GM21526 (cell line): ENCODE data around the gene CYTH3.
"Not testable (repeated sequence)": the region's sequence is repeated elsewhere in the genome, so short reads cannot be mapped to it uniquely, and the experiment has no call there.

Experiments
- ATAC-seq: cut with Tn5 transposase; IDR thresholded peaks from one replicate; pipeline ENCODE4 v1.9.1; 2021; ENCODE audit warnings: moderate library complexity; ENCODE audit not compliant: unreplicated experiment, low FRiP score

Gene CYTH3

GRCh38 chr7:6203381-6203780, 69.0 kb downstream of the CYTH3 start:
- ATAC-seq = no peak

GRCh38 chr7:6202117-6202516, 70.3 kb downstream of the CYTH3 start:
- ATAC-seq = no peak

DNA sequence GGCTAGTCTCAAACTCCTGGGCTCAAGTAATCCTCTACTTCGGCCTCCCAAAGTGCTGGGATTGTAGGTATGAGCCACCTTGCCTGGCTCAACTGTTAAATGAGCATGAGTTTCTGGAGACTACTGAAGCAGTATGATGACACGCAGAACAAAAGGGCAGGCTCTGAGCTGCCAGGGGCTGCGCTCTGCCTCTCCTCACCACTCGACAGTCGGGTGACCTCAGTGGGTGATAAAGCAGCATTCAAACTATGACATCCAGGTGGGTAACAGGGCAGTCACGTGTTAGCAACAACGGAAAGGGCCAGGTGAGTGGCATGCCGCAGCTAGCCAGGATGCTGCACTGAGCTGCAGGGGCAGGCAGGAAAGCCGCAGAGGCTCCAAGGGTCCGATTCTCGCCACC, 71.5 kb downstream of the CYTH3 start:
- no peak for ATAC-seq

GRCh38 chr7:6198689-6199595, 73.5 kb downstream of the CYTH3 start:
- ATAC-seq = no peak

- no peak for ATAC-seq
Observed at GRCh38 chr7:6197801-6198551, 74.4 kb downstream of the CYTH3 start.

GRCh38 chr7:6193709-6194108, 78.7 kb downstream of the CYTH3 start:
- ATAC-seq = no peak

DNA sequence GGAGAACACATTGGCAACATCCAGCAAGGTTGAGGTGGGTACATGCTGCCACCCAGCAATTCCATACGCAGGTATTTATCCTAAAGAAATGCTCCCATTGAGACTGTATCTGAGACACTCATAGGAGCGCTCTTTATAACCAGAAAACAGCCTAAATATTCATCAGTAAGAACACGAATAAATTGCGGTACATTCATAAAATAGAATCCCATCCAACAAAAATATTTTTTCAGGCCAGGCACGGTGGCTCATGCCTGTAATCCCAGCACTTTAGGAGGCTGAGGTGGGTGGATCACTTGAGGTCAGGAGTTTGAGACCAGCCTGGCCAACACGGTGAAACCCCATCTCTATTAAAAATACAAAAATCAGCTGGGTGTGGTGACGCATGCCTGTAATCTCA, 81.9 kb downstream of the CYTH3 start:
- not testable (repeated sequence) for ATAC-seq

- ATAC-seq = no peak
Observed at GRCh38 chr7:6188389-6188788, 84.0 kb downstream of the CYTH3 start.

DNA sequence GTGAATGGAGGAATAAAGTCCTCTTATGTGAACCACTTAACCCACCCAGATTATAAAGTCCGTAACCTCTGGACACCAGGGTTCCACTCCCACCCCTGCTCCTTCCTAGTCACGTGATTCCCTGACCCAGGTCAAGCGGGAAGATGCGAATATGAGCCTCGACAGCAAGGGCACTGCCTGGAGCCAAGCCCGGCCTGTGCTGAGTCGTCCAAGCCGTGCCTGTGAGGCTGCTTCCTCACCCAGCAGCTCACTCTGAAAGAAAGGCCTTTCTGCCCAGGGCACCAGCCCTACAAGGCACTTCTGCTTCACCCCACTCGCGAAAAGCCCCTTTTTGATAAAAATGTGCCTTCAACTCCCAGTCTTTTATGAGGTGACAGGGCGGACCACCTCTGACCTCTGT, 85.8 kb downstream of the CYTH3 start:
- no peak for ATAC-seq

- no peak for ATAC-seq
Observed at GRCh38 chr7:6182993-6183392, 89.4 kb downstream of the CYTH3 start.

GRCh38 chr7:6181136-6181535, 91.3 kb downstream of the CYTH3 start:
- no peak for ATAC-seq

GRCh38 chr7:6180344-6180725, 92.1 kb downstream of the CYTH3 start:
- ATAC-seq = no peak

DNA sequence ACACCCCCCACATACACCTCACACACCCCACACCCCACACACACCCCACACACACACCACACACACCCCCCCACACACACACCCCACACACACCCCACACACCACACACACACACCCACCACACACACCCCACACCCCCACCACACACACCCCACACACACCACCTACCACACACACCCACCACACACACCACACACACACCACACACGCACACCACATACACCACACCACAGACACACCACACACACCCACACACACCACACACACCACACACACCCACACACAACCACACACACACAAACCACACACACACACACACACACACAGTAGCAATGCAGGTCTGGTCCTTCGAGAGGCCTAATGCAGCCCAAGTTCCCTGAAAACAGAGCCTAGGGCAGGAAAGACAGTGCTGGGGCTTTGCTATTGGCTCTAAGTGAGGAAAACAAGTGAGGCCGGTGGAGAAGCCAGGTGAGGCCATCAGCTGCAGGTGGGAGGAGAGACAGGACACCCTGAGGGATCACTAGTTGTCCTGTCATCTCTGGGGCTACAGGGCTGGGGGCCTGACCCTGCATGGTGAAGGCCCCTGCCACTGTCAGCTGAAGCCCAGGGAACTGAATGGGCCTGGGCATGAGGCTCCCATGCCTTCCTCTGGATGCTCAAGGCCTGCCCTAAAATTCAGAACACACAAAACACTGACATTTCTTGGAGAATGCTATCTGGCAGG, 92.6 kb downstream of the CYTH3 start:
- ATAC-seq = no peak

DNA sequence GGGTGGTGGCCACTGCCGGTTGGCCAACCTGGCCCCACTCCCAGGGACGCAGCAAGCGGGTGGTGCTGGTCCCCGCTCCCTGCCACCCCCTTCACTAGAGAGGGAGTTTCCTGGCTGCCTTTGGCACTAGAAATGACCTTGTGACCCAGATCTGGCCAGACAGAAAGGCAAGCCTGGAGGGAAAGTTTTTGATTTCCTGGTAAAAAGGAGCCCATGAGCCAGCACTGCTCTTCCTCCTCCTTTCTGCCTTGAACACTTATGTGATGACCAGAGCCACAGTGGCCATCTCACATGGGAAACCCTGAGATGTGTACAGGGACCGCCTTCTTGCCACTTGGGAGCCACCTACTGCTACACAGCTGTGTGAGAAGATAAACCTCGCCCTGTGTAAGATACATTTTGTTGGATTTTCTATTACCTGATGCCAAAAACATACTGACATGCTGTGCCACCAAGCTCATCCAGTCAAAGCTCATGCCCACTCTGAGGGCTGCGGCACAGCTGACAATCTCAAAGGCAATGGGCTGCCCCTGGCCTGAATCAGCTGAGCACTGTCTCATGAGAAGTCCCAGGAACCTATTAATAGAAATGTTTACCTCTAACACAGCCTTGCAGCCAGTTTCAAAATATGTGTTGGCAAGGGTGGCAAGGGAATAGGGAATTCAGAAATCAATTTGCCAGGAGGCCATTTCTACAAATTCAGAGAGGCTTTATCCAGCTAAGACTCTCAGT, 94.0 kb downstream of the CYTH3 start:
- ATAC-seq = no peak

GRCh38 chr7:6175645-6176044, 96.8 kb downstream of the CYTH3 start:
- ATAC-seq = no peak

DNA sequence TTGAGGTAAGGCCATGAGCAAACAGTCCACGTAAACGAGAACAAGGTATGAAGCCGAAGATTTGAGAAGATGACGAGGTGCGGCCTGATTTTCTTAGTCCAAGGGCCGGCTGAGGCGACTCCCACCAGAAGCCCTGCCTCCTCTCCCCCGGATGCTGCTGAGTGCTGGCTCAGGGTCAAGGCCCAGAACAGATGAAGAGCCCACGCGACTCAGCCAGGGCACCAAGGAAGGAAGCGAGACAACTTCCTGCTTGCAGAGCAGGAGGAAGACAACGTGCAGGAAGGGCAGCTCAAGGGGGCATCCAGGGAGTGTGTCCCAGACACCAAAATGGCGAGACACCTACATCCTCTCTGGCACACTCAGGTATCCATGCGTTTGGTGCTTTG, 99.5 kb downstream of the CYTH3 start:
- no peak for ATAC-seq

GRCh38 chr7:6172224-6172909, 100.1 kb downstream of the CYTH3 start:
- ATAC-seq = no peak

- no peak for ATAC-seq
Observed at GRCh38 chr7:6171532-6172223, 100.7 kb downstream of the CYTH3 start.
